Right cardiac atrium (tissue), 5 donors: Measurements from ENCODE around the gene OR4N5. TPM values are rescaled to one million over a fixed set of nuclear protein-coding genes. Genes with fewer than 3 reads are reported as not detected.
A peak's percentile ranks its signal among the peaks of the same experiment; 100 is the strongest.
"Not testable (repeated sequence)": the region's sequence is repeated elsewhere in the genome, so short reads cannot be mapped to it uniquely, and the experiment has no call there.

Experiments used
- ATAC-seq, 2 donors: fragments of 200-7000 bp; cut with Tn5 transposase; one replicate each; pipeline versions ENCODE4 v1.8.0 to v1.9.1; 2020; ENCODE audit warnings: moderate library complexity in 2 of 2, mild to moderate bottlenecking in 1 of 2
- DNase-seq, 3 donors: peaks; one replicate each; pipeline ENCODE4 v3.0.0-alpha.2; 2020
- H3K27ac ChIP-seq: one replicate; pipeline ENCODE4 v1.5.1; 2013; ENCODE audit warnings: mild to moderate bottlenecking, low read length, control low read depth, moderate library complexity
- H3K27me3 ChIP-seq: one replicate; pipeline ENCODE4 v1.6.1; 2013; ENCODE audit not compliant: control insufficient read depth, insufficient read depth
- H3K4me1 ChIP-seq: one replicate; pipeline ENCODE4 v1.6.1; 2013; ENCODE audit warnings: low read length; ENCODE audit not compliant: control insufficient read depth, insufficient read depth
- H3K4me3 ChIP-seq: one replicate; pipeline ENCODE4 v1.5.1; 2013; ENCODE audit warnings: low read length, control low read depth
- H3K9me3 ChIP-seq: one replicate; pipeline ENCODE4 v1.6.1; 2013; ENCODE audit warnings: low read length; ENCODE audit not compliant: control insufficient read depth
- WGBS: extraction: QIAGEN DNeasy Blood & Tissue Kit; methylation state at CpG from one replicate; pipeline ENCODE4 v1.1.7; 2013; 5-methylcytosine and 5-hydroxymethylcytosine counted together
- intact Hi-C, 4 donors: fragments of 100-400 bp; cut with DNase I; formaldehyde crosslinking; loops; one replicate each; pipeline versions ENCODE4 v1.11.0 to v1.14.0; 2022 to 2023
- polyA plus RNA-seq: library from polyadenylated mRNA; stranded (reverse); fragments of 200-250 nt; gene quantifications from one replicate; pipeline ENCODE4 v1.2.3, GENCODE V29; 2013
- total RNA-seq, 4 donors: library from RNA; stranded (reverse); fragmentation: NEBNext Ultra II Directional; extraction: Animal tissue kit (Norgen Biotek cat#: 25700); gene quantifications; one replicate each; pipeline ENCODE4 v1.2.1, GENCODE V29; 2021
- donor health status: healthy with polysubstance abuse.
- donor health status: DM: no; HTN: yes; CAD: no.
- donor health status: DM: no; HTN: no; CAD: no.
- donor health status: DM: no; HTN: yes; CAD: no; lungs with severe emphysema.
- donor health status: DM: yes; HTN: yes; CAD: no.

OR4N5 gene
- total and polyA plus RNA-seq, 5 donors: not detected

GRCh38 chr14:20167091-20167490, 28.5 kb downstream of the OR4N5 start:
- Histone ChIP-seq H3K27ac (no peak overlapping the region), H3K9me3 (no peaks in the 10 kb centered on the region), H3K4me3 (no peak overlapping the region), H3K27me3 (no peaks in the 10 kb centered on the region), H3K4me1 (no peaks in the 10 kb centered on the region)
- DNase-seq: no peak
- ATAC-seq: no peak
- intact Hi-C loops: no loop called here

- ATAC-seq, H3K27ac ChIP-seq, intact Hi-C loops: not testable (repeated sequence)
These were observed 31.2 kb downstream of the OR4N5 start for GRCh38 chr14:20169852-20170251.

GRCh38 chr14:20174205-20174604, 35.6 kb downstream of the OR4N5 start:
- H3K27ac ChIP-seq: not testable (repeated sequence)

More at GRCh38 chr14:20169852-20170251, 31.2 kb downstream of the OR4N5 start:
- DNase-seq, H3K4me3 ChIP-seq, H3K27me3 ChIP-seq, H3K9me3 ChIP-seq, H3K4me1 ChIP-seq: not testable (repeated sequence)

GRCh38 chr14:20176330-20176729, 37.7 kb downstream of the OR4N5 start:
- H3K9me3 ChIP-seq: no peaks in the 10 kb centered on the region
- 47% methylated on average over 6 of the region's 6 CpGs for WGBS
- ATAC-seq (no peak), DNase-seq (no peak)
- H3K27ac ChIP-seq: no peak overlapping the region
- no peaks in the 10 kb centered on the region for H3K27me3 ChIP-seq
- no peak overlapping the region for H3K4me3 ChIP-seq
- intact Hi-C loops: no loop called here
- H3K4me1 ChIP-seq: no peaks in the 10 kb centered on the region

More at GRCh38 chr14:20174205-20174604, 35.6 kb downstream of the OR4N5 start:
- intact Hi-C loops, H3K9me3 ChIP-seq, H3K4me3 ChIP-seq, H3K4me1 ChIP-seq, H3K27me3 ChIP-seq, DNase-seq, ATAC-seq: not testable (repeated sequence)

GRCh38 chr14:20177433-20177974, 38.9 kb downstream of the OR4N5 start:
- Histone ChIP-seq H3K4me1 (no peaks in the 10 kb centered on the region), H3K4me3 (no peak overlapping the region), H3K9me3 (no peaks in the 10 kb centered on the region), H3K27me3 (no peaks in the 10 kb centered on the region), H3K27ac (no peak overlapping the region)
- WGBS: 81% methylated on average over 7 of the region's 7 CpGs
- DNase-seq: no peak
- intact Hi-C loops: no loop called here
- ATAC-seq: no peak

GRCh38 chr14:20179218-20179617, 40.6 kb downstream of the OR4N5 start:
- ATAC-seq: peak; percentile 58 to 76

GRCh38 chr14:20179880-20180279, 41.3 kb downstream of the OR4N5 start:
- Histone ChIP-seq H3K9me3 (no peaks in the 10 kb centered on the region), H3K27ac (no peak overlapping the region), H3K27me3 (no peaks in the 10 kb centered on the region), H3K4me1 (no peaks in the 10 kb centered on the region), H3K4me3 (no peak overlapping the region)
- ATAC-seq (peak; percentile 48 to 62), DNase-seq (no peak)
- intact Hi-C loops: no loop called here
- 59% methylated on average over 2 of the region's 2 CpGs for WGBS

More at GRCh38 chr14:20179218-20179617, 40.6 kb downstream of the OR4N5 start:
- 43% methylated on average over 5 of the region's 5 CpGs for WGBS
- Histone ChIP-seq H3K4me3 (no peak overlapping the region), H3K27ac (no peak overlapping the region), H3K27me3 (no peaks in the 10 kb centered on the region), H3K4me1 (no peaks in the 10 kb centered on the region), H3K9me3 (no peaks in the 10 kb centered on the region)
- peak in 2 of 3 donors; percentile 15 to 24 for DNase-seq
- intact Hi-C loops: no loop called here

GRCh38 chr14:20180486-20180885, 41.9 kb downstream of the OR4N5 start:
- DNase-seq: no peak
- no peaks in the 10 kb centered on the region for H3K27me3 ChIP-seq
- no peak for ATAC-seq
- intact Hi-C loops: no loop called here
- no peaks in the 10 kb centered on the region for H3K9me3 ChIP-seq
- H3K4me3 ChIP-seq: no peak overlapping the region
- no peak overlapping the region for H3K27ac ChIP-seq
- 41% methylated on average over 2 of the region's 2 CpGs for WGBS
- no peaks in the 10 kb centered on the region for H3K4me1 ChIP-seq

GRCh38 chr14:20184181-20184580, 45.6 kb downstream of the OR4N5 start:
- ATAC-seq (no peak), DNase-seq (no peak)
- 45% methylated on average over 5 of the region's 5 CpGs for WGBS
- intact Hi-C loops: no loop called here
- Histone ChIP-seq H3K4me3 (no peak overlapping the region), H3K27me3 (no peaks in the 10 kb centered on the region), H3K27ac (no peak overlapping the region), H3K4me1 (no peaks in the 10 kb centered on the region), H3K9me3 (no peaks in the 10 kb centered on the region)

GRCh38 chr14:20190596-20190995, 52.0 kb downstream of the OR4N5 start, which contains the start of gene OR11G2:
Gene OR11G2 (plus strand): TSS chr14:20190896. CDS start chr14:20197438, 6,542 bp downstream.
- Histone ChIP-seq H3K4me3 (no peak within 1 kb of the TSS), H3K9me3 (no peaks in the 10 kb centered on the region), H3K4me1 (no peaks in the 10 kb centered on the region), H3K27ac (no peak within 1 kb of the TSS), H3K27me3 (no peaks in the 10 kb centered on the region)
- 47% methylated on average over 1 of the region's 1 CpG for WGBS
- ATAC-seq (no peak), DNase-seq (no peak)
- intact Hi-C loops: no loop called here

GRCh38 chr14:20191396-20191795, 52.8 kb downstream of the OR4N5 start:
- Histone ChIP-seq H3K27me3 (no peaks in the 10 kb centered on the region), H3K4me3 (no peak overlapping the region), H3K9me3 (no peaks in the 10 kb centered on the region), H3K27ac (no peak overlapping the region), H3K4me1 (no peaks in the 10 kb centered on the region)
- no peak for ATAC-seq
- intact Hi-C loops: no loop called here
- WGBS: 78% methylated on average over 3 of the region's 3 CpGs
- no peak for DNase-seq

- DNase-seq (no peak), ATAC-seq (no peak)
- intact Hi-C loops: no loop called here
- no peaks in the 10 kb centered on the region for H3K9me3 ChIP-seq
- H3K27me3 ChIP-seq: no peaks in the 10 kb centered on the region
- H3K4me1 ChIP-seq: no peaks in the 10 kb centered on the region
- H3K27ac ChIP-seq: no peak overlapping the region
- no peak overlapping the region for H3K4me3 ChIP-seq
These were observed 55.5 kb downstream of the OR4N5 start for GRCh38 chr14:20194101-20194500.
